Neuronal stem cell (in vitro differentiated cells): ENCODE data around the gene LRRIQ4.
A peak's percentile ranks its signal among the peaks of the same experiment; 100 is the strongest.

Experiments used
- DNase-seq: peaks from one replicate; pipeline ENCODE4 v3.0.0-alpha.2; 2013; ENCODE audit warnings: low spot score
- H2AFZ ChIP-seq: one replicate; pipeline ENCODE4 v1.6.1; 2013; ENCODE audit warnings: mild to moderate bottlenecking, low read length, inconsistent platforms
- H2AK5ac ChIP-seq: 2 replicates; pipeline ENCODE4 v1.6.1; 2013; ENCODE audit warnings: low read depth, mild to moderate bottlenecking, inconsistent platforms, low read length, moderate library complexity, mixed read lengths
- H2BK120ac ChIP-seq: 2 replicates; pipeline ENCODE4 v1.6.1; 2013; ENCODE audit warnings: low read depth, mild to moderate bottlenecking, inconsistent platforms, low read length, moderate library complexity, mixed read lengths
- H2BK12ac ChIP-seq: one replicate; pipeline ENCODE4 v1.6.1; 2013; ENCODE audit warnings: low read length, inconsistent platforms
- H2BK15ac ChIP-seq: 2 replicates; pipeline ENCODE4 v1.6.1; 2013; ENCODE audit warnings: mild to moderate bottlenecking, low read length, inconsistent platforms, mixed read lengths
- H2BK5ac ChIP-seq: one replicate; pipeline ENCODE4 v1.6.1; 2013; ENCODE audit warnings: inconsistent platforms, mild to moderate bottlenecking, low read length, moderate library complexity
- H3K14ac ChIP-seq: one replicate; pipeline ENCODE4 v1.6.1; 2013; ENCODE audit warnings: low read length, inconsistent platforms
- H3K18ac ChIP-seq: 2 replicates; pipeline ENCODE4 v1.6.1; 2013; ENCODE audit warnings: low read length, inconsistent platforms
- H3K23ac ChIP-seq: 2 replicates; pipeline ENCODE4 v1.6.1; 2013; ENCODE audit warnings: low read depth, mild to moderate bottlenecking, mixed read lengths, low read length, inconsistent platforms; ENCODE audit not compliant: poor library complexity
- H3K27ac ChIP-seq: replicated peaks from 3 replicates; pipeline ENCODE4 v1.5.1; 2013; ENCODE audit warnings: low read length, inconsistent platforms
- H3K27me3 ChIP-seq, 3 experiments: 2 replicates each; pipeline ENCODE4 v1.6.1; 2013; ENCODE audit warnings: low read length in 3 of 3, mild to moderate bottlenecking in 2 of 3, inconsistent platforms in 1 of 3, low read depth in 1 of 3, mixed read lengths in 1 of 3, moderate library complexity in 1 of 3; ENCODE audit not compliant: control insufficient read depth in 3 of 3, insufficient read depth in 3 of 3
- H3K36me3 ChIP-seq, 2 donors: replicated peaks in 1 of 2; 2 replicates each; pipeline ENCODE4 v1.6.1; 2013; ENCODE audit warnings: low read length in 2 of 2; ENCODE audit not compliant: control insufficient read depth in 2 of 2, insufficient read depth in 2 of 2
- H3K4ac ChIP-seq: 2 replicates; pipeline ENCODE4 v1.6.1; 2013; ENCODE audit warnings: inconsistent platforms, mild to moderate bottlenecking, low read length, moderate library complexity
- H3K4me1 ChIP-seq, 2 donors: 1 replicate in 1 of 2; 2 replicates in 1 of 2; pipeline ENCODE4 v1.6.1; 2013; ENCODE audit warnings: low read length in 2 of 2, low read depth in 1 of 2; ENCODE audit not compliant: control insufficient read depth in 2 of 2, insufficient read depth in 1 of 2
- H3K4me2 ChIP-seq: one replicate; pipeline ENCODE4 v1.6.1; 2013; ENCODE audit warnings: mild to moderate bottlenecking, low read length, inconsistent platforms; ENCODE audit not compliant: insufficient read depth, poor library complexity, severe bottlenecking
- H3K4me3 ChIP-seq, 2 donors: 2 replicates each; pipeline ENCODE4 v1.5.1; 2013; ENCODE audit warnings: low read length in 2 of 2, mild to moderate bottlenecking in 2 of 2, inconsistent platforms in 1 of 2, moderate library complexity in 1 of 2
- H3K79me1 ChIP-seq: one replicate; pipeline ENCODE4 v1.6.1; 2013; ENCODE audit warnings: low read depth, mild to moderate bottlenecking, inconsistent platforms, low read length, moderate library complexity
- H3K9ac ChIP-seq: one replicate; pipeline ENCODE4 v1.6.1; 2013; ENCODE audit warnings: mild to moderate bottlenecking, low read depth, low read length, inconsistent platforms; ENCODE audit not compliant: poor library complexity
- H3K9me3 ChIP-seq, 2 donors: replicated peaks in 1 of 2; 2 replicates each; pipeline versions ENCODE3 to v1.6.1; 2013; ENCODE audit warnings: low read length in 2 of 2, mild to moderate bottlenecking in 2 of 2, inconsistent platforms in 1 of 2, low read depth in 1 of 2, mixed read lengths in 1 of 2, moderate library complexity in 1 of 2; ENCODE audit not compliant: control insufficient read depth in 2 of 2, insufficient read depth in 1 of 2
- H4K8ac ChIP-seq: one replicate; pipeline ENCODE4 v1.6.1; 2013; ENCODE audit warnings: low read depth, mild to moderate bottlenecking, inconsistent platforms, low read length, moderate library complexity
- H4K91ac ChIP-seq: one replicate; pipeline ENCODE4 v1.6.1; 2013; ENCODE audit warnings: low read length, low read depth, mild to moderate bottlenecking, inconsistent platforms; ENCODE audit not compliant: poor library complexity
- WGBS, 2 donors: extraction: QIAGEN DNeasy Blood & Tissue Kit; methylation state at CpG; one replicate each; pipeline ENCODE4 v1.1.7; 2013; ENCODE audit warnings: missing lambda C conversion rate in 2 of 2, mixed read lengths in 1 of 2; ENCODE audit not compliant: insufficient read length in 2 of 2, insufficient replicate concordance in 1 of 2; ENCODE audit errors: extremely low coverage in 2 of 2; 5-methylcytosine and 5-hydroxymethylcytosine counted together

Gene LRRIQ4

GRCh38 chr3:169772897-169773816 lies 39.5 kb upstream of the LRRIQ4 start, which contains the start of gene MYNN:
Gene MYNN (plus strand): TSS chr3:169773396. CDS start chr3:169774296, 900 bp downstream.
- H4K91ac ChIP-seq: no peak within 1 kb of the TSS
- H2AK5ac ChIP-seq: peak within 1 kb of the TSS; percentile 88
- H2AFZ ChIP-seq: peak within 1 kb of the TSS; percentile 100
- H3K4me1 ChIP-seq: peaks cover 2 to 6% of the 10 kb centered on the region in 2 donors
- no peaks in the 10 kb centered on the region for H3K9me3 ChIP-seq
- H2BK5ac ChIP-seq: peak within 1 kb of the TSS; percentile 94
- no CpG with 5 or more reads among the region's 61 CpGs for WGBS, 2 donors
- peak within 1 kb of the TSS; percentile 38 for H2BK15ac ChIP-seq
- no peak within 1 kb of the TSS for H4K8ac ChIP-seq
- no peaks in the 10 kb centered on the region for H3K27me3 ChIP-seq
- H2BK12ac ChIP-seq: no peak within 1 kb of the TSS
- no peak within 1 kb of the TSS for H2BK120ac ChIP-seq
- peak within 1 kb of the TSS; percentile 83 to 98 for H3K4me3 ChIP-seq
- peak within 1 kb of the TSS; percentile 59 for H3K14ac ChIP-seq
- H3K9ac ChIP-seq: peak within 1 kb of the TSS; percentile 97
- peak within 1 kb of the TSS; percentile 93 for H3K27ac ChIP-seq
- peak within 1 kb of the TSS; percentile 94 for H3K4ac ChIP-seq
- H3K4me2 ChIP-seq: peak within 1 kb of the TSS; percentile 79
- peak within 1 kb of the TSS; percentile 97 for H3K23ac ChIP-seq
- peaks cover 10 to 39% of the 10 kb centered on the region in 2 donors for H3K36me3 ChIP-seq
- H3K18ac ChIP-seq: peak within 1 kb of the TSS; percentile 98
- peak; percentile 85 for DNase-seq
- H3K79me1 ChIP-seq: peaks cover 5% of the 10 kb centered on the region

- Histone ChIP-seq H4K91ac (no peak overlapping the region), H3K27ac (no peak overlapping the region), H2AFZ (no peak overlapping the region), H2AK5ac (no peak overlapping the region), H3K9me3 (no peaks in the 10 kb centered on the region), H3K4ac (no peak overlapping the region), H4K8ac (no peak overlapping the region), H3K4me3 (peak overlapping the region in 1 of 2 donors; percentile 83), H3K18ac (no peak overlapping the region), H2BK12ac (no peak overlapping the region), H3K14ac (no peak overlapping the region), H3K36me3 (peaks cover 13 to 50% of the 10 kb centered on the region in 2 donors), H3K9ac (no peak overlapping the region), H3K23ac (no peak overlapping the region), H3K4me2 (no peak overlapping the region), H3K4me1 (peaks cover 2 to 6% of the 10 kb centered on the region in 2 donors), H2BK5ac (no peak overlapping the region), H3K79me1 (peaks cover 5% of the 10 kb centered on the region), H2BK120ac (no peak overlapping the region), H3K27me3 (no peaks in the 10 kb centered on the region), H2BK15ac (no peak overlapping the region)
- DNase-seq: no peak
- WGBS, 2 donors: no CpG with 5 or more reads among the region's 5 CpGs
These were observed 38.5 kb upstream of the LRRIQ4 start for GRCh38 chr3:169774186-169774585.

- no peaks in the 10 kb centered on the region for H3K27me3 ChIP-seq
- peaks cover 2 to 6% of the 10 kb centered on the region in 2 donors for H3K4me1 ChIP-seq
- no peak overlapping the region for H3K9ac ChIP-seq
- no peak overlapping the region for H2AFZ ChIP-seq
- no peak overlapping the region for H4K91ac ChIP-seq
- WGBS, 2 donors: no CpG with 5 or more reads among the region's 4 CpGs
- H2AK5ac ChIP-seq: no peak overlapping the region
- H3K23ac ChIP-seq: no peak overlapping the region
- peaks cover 5% of the 10 kb centered on the region for H3K79me1 ChIP-seq
- no peak overlapping the region for H2BK12ac ChIP-seq
- no peak overlapping the region for H3K14ac ChIP-seq
- no peak overlapping the region for H3K27ac ChIP-seq
- H2BK15ac ChIP-seq: no peak overlapping the region
- H3K4ac ChIP-seq: no peak overlapping the region
- H3K4me3 ChIP-seq: no peak overlapping the region
- H3K9me3 ChIP-seq: no peaks in the 10 kb centered on the region
- H4K8ac ChIP-seq: no peak overlapping the region
- no peak for DNase-seq
- H3K36me3 ChIP-seq: peaks cover 27 to 85% of the 10 kb centered on the region in 2 donors
- no peak overlapping the region for H2BK5ac ChIP-seq
- H3K4me2 ChIP-seq: no peak overlapping the region
- H3K18ac ChIP-seq: no peak overlapping the region
- no peak overlapping the region for H2BK120ac ChIP-seq
These were observed 34.8 kb upstream of the LRRIQ4 start for GRCh38 chr3:169777822-169778221.

- H3K9me3 ChIP-seq: no peaks in the 10 kb centered on the region
- H2BK15ac ChIP-seq: no peak overlapping the region
- peaks cover 23 to 97% of the 10 kb centered on the region in 2 donors for H3K36me3 ChIP-seq
- no peak overlapping the region for H3K4me3 ChIP-seq
- no peak overlapping the region for H3K9ac ChIP-seq
- no peak overlapping the region for H2BK5ac ChIP-seq
- H2AK5ac ChIP-seq: no peak overlapping the region
- WGBS, 2 donors: no CpG with 5 or more reads among the region's 2 CpGs
- no peak overlapping the region for H3K4me2 ChIP-seq
- H3K4ac ChIP-seq: no peak overlapping the region
- peaks cover 2% of the 10 kb centered on the region for H3K79me1 ChIP-seq
- DNase-seq: no peak
- H3K27ac ChIP-seq: no peak overlapping the region
- no peaks in the 10 kb centered on the region for H3K4me1 ChIP-seq
- H4K91ac ChIP-seq: no peak overlapping the region
- H2AFZ ChIP-seq: no peak overlapping the region
- no peak overlapping the region for H3K14ac ChIP-seq
- H4K8ac ChIP-seq: no peak overlapping the region
- H2BK120ac ChIP-seq: no peak overlapping the region
- H3K18ac ChIP-seq: no peak overlapping the region
- no peaks in the 10 kb centered on the region for H3K27me3 ChIP-seq
- H2BK12ac ChIP-seq: no peak overlapping the region
- H3K23ac ChIP-seq: no peak overlapping the region
These were observed 31.9 kb upstream of the LRRIQ4 start for GRCh38 chr3:169780742-169781141.
